Measurements from ENCODE around the gene GRAP. TPM values are rescaled to one million over a fixed set of nuclear protein-coding genes. Genes with fewer than 3 reads are reported as not detected.
"Not testable (repeated sequence)": the region's sequence is repeated elsewhere in the genome, so short reads cannot be mapped to it uniquely, and the experiment has no call there.

GRAP gene
- total RNA-seq, 4 donors from 2014 or later: 1.1 to 7.1 (median 4.1) TPM

DNA sequence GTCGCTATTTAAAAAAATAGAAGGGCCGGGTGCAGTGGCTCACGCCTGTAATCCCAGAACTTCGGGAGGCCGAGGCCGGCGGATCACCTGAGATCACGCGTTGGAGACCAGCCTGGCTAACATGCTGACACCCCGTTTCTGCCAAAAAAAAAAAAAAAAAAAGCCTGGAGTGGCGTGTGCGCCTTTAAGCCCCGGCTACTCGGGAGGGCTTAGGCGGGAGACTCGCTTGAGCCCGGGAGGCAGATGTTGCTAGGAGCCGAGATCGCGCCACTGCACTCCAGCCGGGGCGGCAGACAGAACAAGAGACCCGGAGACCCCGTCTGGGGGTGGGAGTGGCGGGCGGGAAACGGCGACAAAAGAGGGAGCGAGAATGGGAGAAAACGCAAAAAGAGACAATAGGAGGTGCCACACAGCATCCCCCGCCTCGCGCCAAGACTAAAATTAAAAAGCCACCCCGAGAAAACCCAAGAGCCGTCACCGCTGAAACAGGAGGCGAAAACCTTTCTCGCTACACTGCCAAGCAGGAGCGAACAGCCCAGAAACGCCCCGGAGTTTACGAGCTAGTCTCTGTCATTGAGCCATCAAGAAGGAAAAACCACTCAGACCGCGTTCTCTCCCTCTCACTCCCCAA lies 16.7 kb upstream of the GRAP start:
- Histone ChIP-seq H3K27ac (peak overlapping the region in 3 of 4 donors; percentile 23 to 77 (median 62)), H3K4me3 (peak overlapping the region in 1 of 2 donors; percentile 44)
- TF ChIP-seq POLR2A (IDR thresholded peaks at IDR 0.05) (peak; percentile 98), POLR2AphosphoS5 (IDR thresholded peaks at IDR 0.05) (peak; percentile 99)
- no CpG with 5 or more reads among the region's 44 CpGs for WGBS, 2 donors (ENCODE audit: low coverage in 1 of 2)
- H3K36me3 ChIP-seq, H3K4me1 ChIP-seq, H3K27me3 ChIP-seq, H3K9me3 ChIP-seq: not testable (repeated sequence)
- ATAC-seq: peak; percentile 72

GRCh38 chr17:19062718-19063325 lies 16.1 kb upstream of the GRAP start:
- H3K9me3 ChIP-seq, H3K36me3 ChIP-seq, H3K27me3 ChIP-seq, H3K27ac ChIP-seq, H3K4me3 ChIP-seq, H3K4me1 ChIP-seq: not testable (repeated sequence)
- peak; percentile 89 for ATAC-seq
- no CpG with 5 or more reads among the region's 20 CpGs for WGBS, 2 donors (ENCODE audit: low coverage in 1 of 2)

DNA sequence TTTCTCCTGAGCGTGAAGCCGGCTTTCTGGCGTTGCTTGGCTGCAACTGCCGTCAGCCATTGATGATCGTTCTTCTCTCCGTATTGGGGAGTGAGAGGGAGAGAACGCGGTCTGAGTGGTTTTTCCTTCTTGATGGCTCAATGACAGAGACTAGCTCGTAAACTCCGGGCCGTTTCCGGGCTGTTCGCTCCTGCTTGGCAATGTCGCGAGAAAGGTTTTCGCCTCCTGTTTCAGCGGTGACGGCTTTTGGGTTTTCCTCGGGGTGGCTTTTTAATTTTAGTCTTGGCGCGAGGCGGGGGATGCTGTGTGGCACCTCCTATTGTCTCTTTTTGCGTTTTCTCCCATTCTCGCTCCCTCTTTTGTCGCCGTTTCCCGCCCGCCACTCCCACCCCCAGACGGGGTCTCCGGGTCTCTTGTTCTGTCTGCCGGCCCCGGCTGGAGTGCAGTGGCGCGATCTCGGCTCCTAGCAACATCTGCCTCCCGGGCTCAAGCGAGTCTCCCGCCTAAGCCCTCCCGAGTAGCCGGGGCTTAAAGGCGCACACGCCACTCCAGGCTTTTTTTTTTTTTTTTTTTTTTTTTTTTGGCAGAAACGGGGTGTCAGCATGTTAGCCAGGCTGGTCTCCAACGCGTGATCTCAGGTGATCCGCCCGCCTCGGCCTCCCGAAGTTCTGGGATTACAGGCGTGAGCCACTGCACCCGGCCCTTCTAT lies 15.4 kb upstream of the GRAP start:
- Histone ChIP-seq H3K27ac (peak overlapping the region in 2 of 4 donors; percentile 59 to 81), H3K4me3 (peak overlapping the region in 1 of 2 donors; percentile 20)
- WGBS, 2 donors (ENCODE audit: low coverage in 1 of 2): 0% methylated on average over 4 of the region's 51 CpGs; no CpG with 5 or more reads in 1 of the 2 donors
- H3K27me3 ChIP-seq, H3K4me1 ChIP-seq, H3K9me3 ChIP-seq, H3K36me3 ChIP-seq: not testable (repeated sequence)
- peak; percentile 67 for ATAC-seq
- peak; percentile 19 to 22 for TF ChIP-seq POLR2A (IDR thresholded peaks at IDR 0.05)
- peak; percentile 39 for TF ChIP-seq POLR2AphosphoS5 (IDR thresholded peaks at IDR 0.05)

DNA sequence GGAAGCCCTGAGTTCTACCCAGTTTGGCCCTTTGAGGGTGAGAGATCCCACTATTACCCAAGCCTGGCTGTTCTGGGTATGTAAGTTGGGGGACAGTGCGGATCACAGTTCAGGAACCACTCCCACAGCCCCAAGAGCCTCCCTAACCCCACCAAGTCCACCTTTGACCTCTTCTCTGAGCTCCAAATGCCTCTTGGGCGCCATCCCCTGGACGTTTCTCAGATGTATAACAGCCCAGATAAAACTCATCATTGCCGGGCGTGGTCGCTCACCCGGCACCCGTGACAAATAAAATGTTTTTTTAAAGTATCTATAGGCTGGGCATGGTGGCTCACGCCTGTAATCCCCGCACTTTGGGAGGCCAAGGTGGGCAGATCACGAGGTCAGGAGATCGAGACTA lies 8.7 kb upstream of the GRAP start:
- H3K4me3 ChIP-seq, H3K27me3 ChIP-seq, H3K4me1 ChIP-seq, H3K36me3 ChIP-seq, H3K27ac ChIP-seq, H3K9me3 ChIP-seq, ATAC-seq: not testable (repeated sequence)
- no CpG with 5 or more reads among the region's 12 CpGs for whole genome bisulfite sequencing, 2 donors (ENCODE audit: low coverage in 1 of 2)

- H3K27me3 ChIP-seq, H3K9me3 ChIP-seq, H3K4me1 ChIP-seq, H3K36me3 ChIP-seq, H3K4me3 ChIP-seq, ATAC-seq, H3K27ac ChIP-seq: not testable (repeated sequence)
- no CpG with 5 or more reads among the region's 7 CpGs for WGBS, 2 donors (ENCODE audit: low coverage in 1 of 2)
Measured at GRCh38 chr17:19048826-19049225, 2.1 kb upstream of the GRAP start.

DNA sequence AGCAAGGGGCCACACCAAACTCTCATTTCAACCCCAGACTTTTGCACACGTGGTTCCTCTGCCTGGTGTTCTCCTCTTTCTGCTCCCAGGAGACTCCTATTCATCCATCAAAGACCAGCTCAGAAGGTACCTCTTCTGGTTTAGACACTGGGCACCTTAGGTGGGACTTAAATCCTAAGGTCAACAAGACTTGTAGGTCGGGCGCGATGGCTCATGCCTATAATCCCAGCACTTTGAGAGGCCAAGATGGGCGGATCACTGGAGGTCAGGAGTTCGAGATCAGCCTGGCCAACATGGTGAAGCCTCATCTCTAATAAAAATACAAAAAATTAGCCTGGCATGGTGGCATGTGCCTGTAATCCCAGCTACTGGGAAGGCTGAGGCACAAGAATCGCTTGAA lies 753 bp upstream of the GRAP start:
- not testable (repeated sequence) for ATAC-seq, H3K9me3 ChIP-seq, H3K4me3 ChIP-seq, H3K27ac ChIP-seq, H3K36me3 ChIP-seq, H3K4me1 ChIP-seq, H3K27me3 ChIP-seq
- WGBS, 2 donors (ENCODE audit: low coverage in 1 of 2): no CpG with 5 or more reads among the region's 7 CpGs

DNA sequence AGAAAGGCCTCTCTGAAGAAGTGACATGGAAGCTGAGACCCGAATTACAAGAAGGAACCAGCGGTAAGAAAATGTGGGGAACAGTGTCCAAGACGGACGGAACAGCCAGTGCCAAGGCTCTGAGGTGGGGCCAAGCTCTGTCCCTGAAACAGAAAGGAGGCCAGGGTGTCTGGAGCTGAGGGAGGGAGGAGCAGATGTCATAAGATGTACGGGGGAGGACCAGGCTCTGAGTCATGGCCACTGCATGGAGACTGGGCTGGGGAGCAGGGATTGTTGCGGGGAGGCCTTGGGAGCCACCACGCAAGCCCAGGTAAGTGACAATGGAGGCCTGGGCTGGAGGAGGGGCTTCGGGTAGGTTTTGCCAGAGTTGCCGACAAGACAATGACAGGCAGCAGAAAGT lies 2.1 kb downstream of the GRAP start:
- not testable (repeated sequence) for ATAC-seq, H3K4me1 ChIP-seq, H3K27me3 ChIP-seq, H3K27ac ChIP-seq, H3K4me3 ChIP-seq, H3K36me3 ChIP-seq, H3K9me3 ChIP-seq
- no CpG with 5 or more reads among the region's 9 CpGs for WGBS, 2 donors (ENCODE audit: low coverage in 1 of 2)

DNA sequence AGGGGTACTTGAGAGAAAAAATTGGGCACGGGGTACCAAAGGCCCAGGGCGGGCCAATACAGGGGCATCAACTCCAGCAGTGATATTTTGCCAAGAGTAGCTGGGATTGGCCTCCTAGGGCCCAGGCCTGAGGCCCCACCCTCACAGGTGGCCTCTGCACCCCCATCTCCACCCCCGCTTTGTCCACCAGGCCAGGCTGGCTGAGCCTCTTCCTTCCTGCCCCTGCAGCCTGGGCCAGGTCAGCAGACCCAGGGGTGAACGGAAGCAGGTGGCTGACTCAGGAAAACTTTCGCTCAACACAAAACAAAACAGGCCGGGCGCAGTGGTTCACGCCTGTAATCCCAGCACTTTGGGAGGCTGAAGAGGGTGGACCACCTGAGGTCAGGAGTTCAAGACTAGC lies 3.7 kb downstream of the GRAP start:
- not testable (repeated sequence) for H3K4me1 ChIP-seq, H3K4me3 ChIP-seq, H3K27me3 ChIP-seq, H3K27ac ChIP-seq, H3K36me3 ChIP-seq, H3K9me3 ChIP-seq
- ATAC-seq: peak; percentile 54
- WGBS, 2 donors (ENCODE audit: low coverage in 1 of 2): no CpG with 5 or more reads among the region's 8 CpGs

GRCh38 chr17:19042369-19042768 lies 4.4 kb downstream of the GRAP start:
- not testable (repeated sequence) for H3K4me1 ChIP-seq, H3K27ac ChIP-seq, H3K4me3 ChIP-seq, ATAC-seq, H3K36me3 ChIP-seq, H3K9me3 ChIP-seq, H3K27me3 ChIP-seq
- no CpG with 5 or more reads among the region's 14 CpGs for WGBS, 2 donors (ENCODE audit: low coverage in 1 of 2)

DNA sequence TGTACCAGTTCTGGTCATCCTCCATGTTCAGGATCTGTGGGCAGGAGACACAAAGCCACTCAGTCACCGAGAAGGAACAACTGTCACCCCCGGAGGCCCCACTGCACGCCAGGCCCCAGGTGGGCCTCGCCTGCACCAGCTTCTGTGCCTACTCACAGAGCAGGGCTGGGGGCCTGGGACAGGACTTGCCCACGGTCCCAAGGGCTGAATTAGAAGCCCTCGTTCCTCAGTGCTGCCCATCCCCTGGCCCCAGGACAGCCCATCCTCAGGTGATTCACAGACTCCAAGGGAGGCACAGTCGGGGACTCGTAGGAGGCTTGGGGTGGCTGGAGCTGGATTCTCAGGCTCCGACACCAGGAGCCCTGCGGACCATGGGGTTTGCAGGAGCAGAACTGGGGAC lies 4.9 kb downstream of the GRAP start:
- H3K9me3 ChIP-seq, ATAC-seq, H3K4me1 ChIP-seq, H3K4me3 ChIP-seq, H3K27ac ChIP-seq, H3K27me3 ChIP-seq, H3K36me3 ChIP-seq: not testable (repeated sequence)
- WGBS, 2 donors (ENCODE audit: low coverage in 1 of 2): no CpG with 5 or more reads among the region's 10 CpGs

GRCh38 chr17:19040350-19040749 lies 6.4 kb downstream of the GRAP start:
- WGBS, 2 donors (ENCODE audit: low coverage in 1 of 2): no CpG with 5 or more reads among the region's 9 CpGs
- not testable (repeated sequence) for H3K27me3 ChIP-seq, H3K4me1 ChIP-seq, ATAC-seq, H3K36me3 ChIP-seq, H3K4me3 ChIP-seq, H3K9me3 ChIP-seq, H3K27ac ChIP-seq

GRCh38 chr17:19038730-19039129 lies 8.0 kb downstream of the GRAP start:
- not testable (repeated sequence) for H3K9me3 ChIP-seq, H3K27ac ChIP-seq, H3K4me1 ChIP-seq, H3K36me3 ChIP-seq, ATAC-seq, H3K27me3 ChIP-seq, H3K4me3 ChIP-seq
- no CpG with 5 or more reads among the region's 12 CpGs for WGBS, 2 donors (ENCODE audit: low coverage in 1 of 2)

GRCh38 chr17:19038007-19038406 lies 8.8 kb downstream of the GRAP start:
- not testable (repeated sequence) for H3K4me1 ChIP-seq, H3K36me3 ChIP-seq, H3K4me3 ChIP-seq, H3K9me3 ChIP-seq, H3K27ac ChIP-seq, H3K27me3 ChIP-seq
- WGBS, 2 donors (ENCODE audit: low coverage in 1 of 2): no CpG with 5 or more reads among the region's 17 CpGs
- ATAC-seq: peak; percentile 54

All from gastroesophageal sphincter (tissue), 4 donors.